ENCODE results near the gene TPPP.
A peak's percentile ranks its signal among the peaks of the same experiment; 100 is the strongest.

TPPP gene

GRCh38 chr5:662751-663435 is 30.3 kb downstream of the TPPP start:
- H3K36me3 ChIP-seq = peaks cover 6 to 93% (median 85%) of the 10 kb centered on the region in 11 experiments; a peak in 20 of 22 replicates
- TF ChIP-seq Cebpa-rat (IDR thresholded peaks at IDR 0.05) = no peak

GRCh38 chr5:661891-662750 is 31.0 kb downstream of the TPPP start:
- no peak overlapping the region for H3K4me2 ChIP-seq
- H4K20me1 ChIP-seq = peaks cover 0 to 35% (median 0%) of the 10 kb centered on the region in 11 experiments; a peak in 11 of 22 replicates
- no peak for TF ChIP-seq Cebpa-rat (IDR thresholded peaks at IDR 0.05)
- no peaks in the 10 kb centered on the region for H3K27me3 ChIP-seq
- H3K4me3 ChIP-seq = no peak overlapping the region
- H3K27ac ChIP-seq = no peak overlapping the region
- peaks cover 0 to 21% (median 10%) of the 10 kb centered on the region in 10 experiments; a peak in 14 of 20 replicates for H3K4me1 ChIP-seq
- peaks cover 7 to 93% (median 85%) of the 10 kb centered on the region in 11 experiments; a peak in 20 of 22 replicates for H3K36me3 ChIP-seq
- H3K9ac ChIP-seq = no peak overlapping the region
- peaks cover 0 to 13% (median 7%) of the 10 kb centered on the region in 11 experiments; a peak in 7 of 22 replicates for H3K9me3 ChIP-seq (replicated peaks in 1 of 11)

More at GRCh38 chr5:662751-663435, 30.3 kb downstream of the TPPP start:
- Histone ChIP-seq H3K9me3 (replicated peaks in 1 of 11) (peaks cover 0 to 7% (median 2%) of the 10 kb centered on the region in 11 experiments; a peak in 6 of 22 replicates), H4K20me1 (peaks cover 0 to 36% (median 0%) of the 10 kb centered on the region in 11 experiments; a peak in 11 of 22 replicates), H3K27ac (no peak overlapping the region), H3K4me3 (no peak overlapping the region), H3K27me3 (no peaks in the 10 kb centered on the region), H3K4me1 (peaks cover 0 to 22% (median 10%) of the 10 kb centered on the region in 10 experiments; a peak in 14 of 20 replicates), H3K9ac (no peak overlapping the region), H3K4me2 (no peak overlapping the region)

- Histone ChIP-seq H3K27ac (no peak overlapping the region), H3K27me3 (no peaks in the 10 kb centered on the region), H3K4me3 (no peak overlapping the region), H3K4me1 (peaks cover 0 to 12% (median 10%) of the 10 kb centered on the region in 10 experiments; a peak in 14 of 20 replicates), H4K20me1 (peaks cover 0 to 23% (median 0%) of the 10 kb centered on the region in 11 experiments; a peak in 4 of 22 replicates), H3K9ac (no peak overlapping the region), H3K9me3 (replicated peaks in 1 of 11) (peaks cover 0 to 13% (median 7%) of the 10 kb centered on the region in 11 experiments; a peak in 7 of 22 replicates), H3K36me3 (peaks cover 7 to 95% (median 88%) of the 10 kb centered on the region in 11 experiments; a peak in 20 of 22 replicates), H3K4me2 (no peak overlapping the region)
- no peak for TF ChIP-seq Cebpa-rat (IDR thresholded peaks at IDR 0.05)
Measured at GRCh38 chr5:660491-661030, 32.6 kb downstream of the TPPP start.

GRCh38 chr5:659496-660263 is 33.5 kb downstream of the TPPP start:
- Histone ChIP-seq H3K4me3 (no peak overlapping the region), H3K9ac (no peak overlapping the region), H3K4me2 (peak overlapping the region in 7 of 11 experiments; percentile 22 to 57 (median 47); a peak in 11 of 22 replicates), H3K36me3 (peaks cover 7 to 97% (median 91%) of the 10 kb centered on the region in 11 experiments; a peak in 20 of 22 replicates), H3K9me3 (replicated peaks in 1 of 11) (peaks cover 0 to 13% (median 7%) of the 10 kb centered on the region in 11 experiments; a peak in 7 of 22 replicates), H3K27me3 (no peaks in the 10 kb centered on the region), H3K4me1 (peaks cover 0 to 12% (median 10%) of the 10 kb centered on the region in 10 experiments; a peak in 14 of 20 replicates), H3K27ac (no peak overlapping the region), H4K20me1 (peaks cover 0 to 17% (median 0%) of the 10 kb centered on the region in 11 experiments; a peak in 4 of 22 replicates)
- TF ChIP-seq Cebpa-rat (IDR thresholded peaks at IDR 0.05) = no peak

GRCh38 chr5:658103-658502 is 35.0 kb downstream of the TPPP start:
- Histone ChIP-seq H3K9ac (no peak overlapping the region), H3K27ac (no peak overlapping the region)

GRCh38 chr5:657570-657969 is 35.6 kb downstream of the TPPP start:
- no peak overlapping the region for H3K27ac ChIP-seq
- H3K4me2 ChIP-seq = no peak overlapping the region
- H3K4me3 ChIP-seq = no peak overlapping the region

More at GRCh38 chr5:658103-658502, 35.0 kb downstream of the TPPP start:
- peaks cover 0 to 6% (median 0%) of the 10 kb centered on the region in 11 experiments; a peak in 1 of 22 replicates for H4K20me1 ChIP-seq
- H3K9me3 ChIP-seq (replicated peaks in 1 of 11) = peaks cover 0 to 13% (median 7%) of the 10 kb centered on the region in 11 experiments; a peak in 7 of 22 replicates
- no peaks in the 10 kb centered on the region for H3K27me3 ChIP-seq
- H3K4me2 ChIP-seq = no peak overlapping the region
- H3K4me3 ChIP-seq = no peak overlapping the region
- H3K4me1 ChIP-seq = peaks cover 0 to 12% (median 10%) of the 10 kb centered on the region in 10 experiments; a peak in 14 of 20 replicates
- no peak for TF ChIP-seq Cebpa-rat (IDR thresholded peaks at IDR 0.05)
- peaks cover 7 to 97% (median 86%) of the 10 kb centered on the region in 11 experiments; a peak in 20 of 22 replicates for H3K36me3 ChIP-seq

GRCh38 chr5:655406-655805 is 37.7 kb downstream of the TPPP start:
- Histone ChIP-seq H3K9me3 (replicated peaks in 1 of 11) (peaks cover 0 to 13% (median 7%) of the 10 kb centered on the region in 11 experiments; a peak in 9 of 22 replicates), H3K4me1 (peaks cover 0 to 12% (median 10%) of the 10 kb centered on the region in 10 experiments; a peak in 14 of 20 replicates), H3K36me3 (peaks cover 13 to 85% (median 78%) of the 10 kb centered on the region in 11 experiments; a peak in 20 of 22 replicates), H3K9ac (no peak overlapping the region), H4K20me1 (peaks cover 0 to 6% (median 0%) of the 10 kb centered on the region in 11 experiments; a peak in 1 of 22 replicates), H3K4me3 (no peak overlapping the region), H3K27ac (no peak overlapping the region), H3K4me2 (no peak overlapping the region), H3K27me3 (no peaks in the 10 kb centered on the region)
- TF ChIP-seq Cebpa-rat (IDR thresholded peaks at IDR 0.05) = no peak

More at GRCh38 chr5:657570-657969, 35.6 kb downstream of the TPPP start:
- Histone ChIP-seq H4K20me1 (peaks cover 0 to 6% (median 0%) of the 10 kb centered on the region in 11 experiments; a peak in 1 of 22 replicates), H3K9me3 (replicated peaks in 1 of 11) (peaks cover 0 to 13% (median 7%) of the 10 kb centered on the region in 11 experiments; a peak in 7 of 22 replicates), H3K27me3 (no peaks in the 10 kb centered on the region), H3K4me1 (peaks cover 0 to 12% (median 10%) of the 10 kb centered on the region in 10 experiments; a peak in 14 of 20 replicates), H3K9ac (no peak overlapping the region), H3K36me3 (peaks cover 12 to 97% (median 86%) of the 10 kb centered on the region in 11 experiments; a peak in 20 of 22 replicates)
- TF ChIP-seq Cebpa-rat (IDR thresholded peaks at IDR 0.05) = no peak

Data from BLaER1 treated with 17β-estradiol and CSF1 and Interleukin-3, amounts not matched to agents 10 nM and 100 nM (cell line).